HepG2 (cell line): ENCODE results near the gene SERPINA9. TPM values are rescaled to one million over a fixed set of nuclear protein-coding genes. Genes with fewer than 3 reads are reported as not detected.

Experiments
- GABPA ChIP-seq, 2 experiments: IDR thresholded peaks; 2 replicates each; pipeline ENCODE4 v1.6.1; 2011 to 2016; ENCODE audit warnings: low read depth in 2 of 2, low read length in 1 of 2, missing biosample characterization in 1 of 2, missing genetic modification characterization in 1 of 2
- HDAC2 ChIP-seq: sonication (generic); formaldehyde crosslinking; IDR thresholded peaks from 2 replicates; pipeline ENCODE4 v1.4.0; 2020; ENCODE audit warnings: missing genetic modification reagents
- KLF12 ChIP-seq: sonication (generic); formaldehyde crosslinking; IDR thresholded peaks from 2 replicates; pipeline ENCODE4 v1.4.0; 2020; ENCODE audit warnings: missing genetic modification reagents, borderline replicate concordance
- KMT2A ChIP-seq: sonication (generic); formaldehyde crosslinking; IDR thresholded peaks from 2 replicates; pipeline ENCODE4 v1.4.0; 2020; ENCODE audit warnings: missing genetic modification reagents
- MLX ChIP-seq: IDR thresholded peaks from 2 replicates; pipeline ENCODE4 v1.6.1; 2016
- MTF2 ChIP-seq: sonication (generic); formaldehyde crosslinking; IDR thresholded peaks from 2 replicates; pipeline ENCODE4 v1.5.0; 2020; ENCODE audit warnings: missing genetic modification reagents, borderline replicate concordance
- NAIF1 ChIP-seq: sonication (generic); formaldehyde crosslinking; IDR thresholded peaks from 2 replicates; pipeline ENCODE4 v1.5.0; 2020; ENCODE audit warnings: mild to moderate bottlenecking, missing genetic modification reagents, borderline replicate concordance
- NCOA1 ChIP-seq: sonication (generic); formaldehyde crosslinking; IDR thresholded peaks from 2 replicates; pipeline ENCODE4 v1.9.0; 2021; ENCODE audit warnings: missing genetic modification reagents
- PITX1 ChIP-seq: sonication (generic); formaldehyde crosslinking; IDR thresholded peaks from 2 replicates; pipeline ENCODE4 v1.5.1; 2020; ENCODE audit warnings: mild to moderate bottlenecking, missing genetic modification reagents
- REPIN1 ChIP-seq: sonication (generic); formaldehyde crosslinking; IDR thresholded peaks from 2 replicates; pipeline ENCODE4 v1.8.0; 2022; ENCODE audit warnings: missing genetic modification reagents, low read depth, mild to moderate bottlenecking, borderline replicate concordance
- RFX3 ChIP-seq: IDR thresholded peaks from 2 replicates; pipeline ENCODE4 v1.6.1; 2016; ENCODE audit warnings: missing biosample characterization, missing genetic modification reagents
- SETDB1 ChIP-seq: sonication (generic); formaldehyde crosslinking; IDR thresholded peaks from 2 replicates; pipeline ENCODE4 v1.5.1; 2020; ENCODE audit warnings: missing genetic modification reagents, mild to moderate bottlenecking, borderline replicate concordance
- TCF7L2 ChIP-seq: IDR thresholded peaks from 2 replicates; pipeline ENCODE4 v1.6.1; 2011; ENCODE audit warnings: mild to moderate bottlenecking, low read depth, low read length, moderate library complexity
- ZBTB34 ChIP-seq: sonication (generic); formaldehyde crosslinking; IDR thresholded peaks from 2 replicates; pipeline ENCODE4 v1.8.0; 2022; ENCODE audit warnings: mild to moderate bottlenecking, missing genetic modification reagents
- ZNF501 ChIP-seq: sonication (generic); formaldehyde crosslinking; IDR thresholded peaks from 2 replicates; pipeline ENCODE4 v1.5.1; 2020; ENCODE audit warnings: mild to moderate bottlenecking, moderate library complexity, missing genetic modification reagents
- polyA plus RNA-seq, 8 experiments: library from polyadenylated mRNA; depleted of rRNA in 3 of 8; stranded (reverse) in 7 of 8; unstranded in 1 of 8; fragments of >200 nt; fragmentation: Illumina TruSeq in 4 of 8; extraction: Trizol in 4 of 8; gene quantifications; 2 replicates each; pipeline versions ENCODE4 v1.2.1 to v1.2.3, GENCODE V29; 2011 to 2016; ENCODE audit warnings: low read depth in 4 of 8, missing spikeins in 1 of 8, mixed read lengths in 1 of 8; ENCODE audit not compliant: insufficient read depth in 1 of 8
- total RNA-seq, 5 experiments: library from RNA; depleted of rRNA; stranded (reverse); fragments of >200 nt; fragmentation: Illumina TruSeq; extraction: Trizol; gene quantifications; 2 replicates each; pipeline ENCODE4 v1.2.3, GENCODE V29; 2016; ENCODE audit warnings: low read depth in 1 of 5
- TF ChIP-seq, protein P1 (sequence below): sonication (generic); formaldehyde crosslinking; IDR thresholded peaks from one replicate; pipeline ENCODE4 v1.5.1; 2020; ENCODE audit warnings: mild to moderate bottlenecking, missing genetic modification reagents; ENCODE audit errors: not compliant biosample characterization
- TF ChIP-seq, protein P2 (sequence below): sonication (generic); formaldehyde crosslinking; IDR thresholded peaks from 2 replicates; pipeline ENCODE4 v1.9.0; 2022; ENCODE audit warnings: low read depth, missing genetic modification reagents

Gene SERPINA9
- total and polyA plus RNA-seq, 2 of the 13 experiments (the other 11 are each of a cell fraction or from before 2014, with no cell fraction given) = 0.21 TPM; not detected in 1

- TF ChIP-seq, protein P1, sequence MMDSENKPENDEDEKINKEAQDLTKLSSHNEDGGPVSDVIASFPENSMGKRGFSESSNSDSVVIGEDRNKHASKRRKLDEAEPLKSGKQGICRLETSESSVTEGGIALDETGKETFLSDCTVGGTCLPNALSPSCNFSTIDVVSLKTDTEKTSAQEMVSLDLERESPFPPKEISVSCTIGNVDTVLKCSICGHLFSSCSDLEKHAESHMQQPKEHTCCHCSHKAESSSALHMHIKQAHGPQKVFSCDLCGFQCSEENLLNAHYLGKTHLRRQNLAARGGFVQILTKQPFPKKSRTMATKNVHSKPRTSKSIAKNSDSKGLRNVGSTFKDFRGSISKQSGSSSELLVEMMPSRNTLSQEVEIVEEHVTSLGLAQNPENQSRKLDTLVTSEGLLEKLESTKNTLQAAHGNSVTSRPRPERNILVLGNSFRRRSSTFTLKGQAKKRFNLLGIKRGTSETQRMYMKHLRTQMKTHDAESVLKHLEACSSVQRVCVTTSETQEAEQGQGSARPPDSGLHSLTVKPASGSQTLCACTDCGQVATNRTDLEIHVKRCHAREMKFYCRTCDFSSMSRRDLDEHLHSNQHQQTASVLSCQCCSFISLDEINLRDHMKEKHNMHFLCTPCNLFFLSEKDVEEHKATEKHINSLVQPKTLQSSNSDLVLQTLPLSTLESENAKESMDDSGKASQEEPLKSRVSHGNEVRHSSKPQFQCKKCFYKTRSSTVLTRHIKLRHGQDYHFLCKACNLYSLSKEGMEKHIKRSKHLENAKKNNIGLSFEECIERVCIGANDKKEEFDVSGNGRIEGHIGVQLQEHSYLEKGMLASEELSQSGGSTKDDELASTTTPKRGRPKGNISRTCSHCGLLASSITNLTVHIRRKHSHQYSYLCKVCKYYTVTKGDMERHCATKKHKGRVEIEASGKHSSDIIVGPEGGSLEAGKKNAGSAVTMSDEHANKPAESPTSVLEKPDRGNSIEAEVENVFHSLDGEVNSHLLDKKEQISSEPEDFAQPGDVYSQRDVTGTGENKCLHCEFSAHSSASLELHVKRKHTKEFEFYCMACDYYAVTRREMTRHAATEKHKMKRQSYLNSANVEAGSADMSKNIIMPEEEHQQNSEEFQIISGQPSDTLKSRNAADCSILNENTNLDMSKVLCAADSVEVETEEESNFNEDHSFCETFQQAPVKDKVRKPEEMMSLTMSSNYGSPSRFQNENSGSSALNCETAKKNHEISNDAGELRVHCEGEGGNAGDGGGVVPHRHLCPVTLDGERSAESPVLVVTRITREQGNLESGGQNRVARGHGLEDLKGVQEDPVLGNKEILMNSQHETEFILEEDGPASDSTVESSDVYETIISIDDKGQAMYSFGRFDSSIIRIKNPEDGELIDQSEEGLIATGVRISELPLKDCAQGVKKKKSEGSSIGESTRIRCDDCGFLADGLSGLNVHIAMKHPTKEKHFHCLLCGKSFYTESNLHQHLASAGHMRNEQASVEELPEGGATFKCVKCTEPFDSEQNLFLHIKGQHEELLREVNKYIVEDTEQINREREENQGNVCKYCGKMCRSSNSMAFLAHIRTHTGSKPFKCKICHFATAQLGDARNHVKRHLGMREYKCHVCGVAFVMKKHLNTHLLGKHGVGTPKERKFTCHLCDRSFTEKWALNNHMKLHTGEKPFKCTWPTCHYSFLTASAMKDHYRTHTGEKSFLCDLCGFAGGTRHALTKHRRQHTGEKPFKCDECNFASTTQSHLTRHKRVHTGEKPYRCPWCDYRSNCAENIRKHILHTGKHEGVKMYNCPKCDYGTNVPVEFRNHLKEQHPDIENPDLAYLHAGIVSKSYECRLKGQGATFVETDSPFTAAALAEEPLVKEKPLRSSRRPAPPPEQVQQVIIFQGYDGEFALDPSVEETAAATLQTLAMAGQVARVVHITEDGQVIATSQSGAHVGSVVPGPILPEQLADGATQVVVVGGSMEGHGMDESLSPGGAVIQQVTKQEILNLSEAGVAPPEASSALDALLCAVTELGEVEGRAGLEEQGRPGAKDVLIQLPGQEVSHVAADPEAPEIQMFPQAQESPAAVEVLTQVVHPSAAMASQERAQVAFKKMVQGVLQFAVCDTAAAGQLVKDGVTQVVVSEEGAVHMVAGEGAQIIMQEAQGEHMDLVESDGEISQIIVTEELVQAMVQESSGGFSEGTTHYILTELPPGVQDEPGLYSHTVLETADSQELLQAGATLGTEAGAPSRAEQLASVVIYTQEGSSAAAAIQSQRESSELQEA (CRISPR knock-in tag) = no peak
- TF ChIP-seq RFX3 (CRISPR knock-in tag) (no peak), ZBTB34 (peak; percentile 69; the same call in 1 of the 2 replicates), GABPA (IDR thresholded peaks at IDR 0.05; ENCODE audit: low read depth, low read length) (no peak), GABPA (CRISPR knock-in tag; IDR thresholded peaks at IDR 0.05; ENCODE audit: low read depth) (peak; percentile 46; the same call in 1 of the 2 replicates), KLF12 (CRISPR knock-in tag) (peak; percentile 98), REPIN1 (CRISPR knock-in tag) (peak; percentile 46; the same call in 1 of the 2 replicates), SETDB1 (CRISPR knock-in tag) (no peak), HDAC2 (CRISPR knock-in tag) (peak; percentile 90), NCOA1 (peak; percentile 72; the same call in 1 of the 2 replicates), ZNF501 (CRISPR knock-in tag) (peak; percentile 84), PITX1 (CRISPR knock-in tag) (peak; percentile 73; the same call in 1 of the 2 replicates), MTF2 (no peak), KMT2A (0 out of 2 replicates have a peak, but pooled peaks have one; percentile 17), TCF7L2 (no peak), NAIF1 (CRISPR knock-in tag) (peak; percentile 46; the same call in 1 of the 2 replicates), MLX (peak; percentile 82; the same call in 1 of the 2 replicates)
- TF ChIP-seq, protein P2, sequence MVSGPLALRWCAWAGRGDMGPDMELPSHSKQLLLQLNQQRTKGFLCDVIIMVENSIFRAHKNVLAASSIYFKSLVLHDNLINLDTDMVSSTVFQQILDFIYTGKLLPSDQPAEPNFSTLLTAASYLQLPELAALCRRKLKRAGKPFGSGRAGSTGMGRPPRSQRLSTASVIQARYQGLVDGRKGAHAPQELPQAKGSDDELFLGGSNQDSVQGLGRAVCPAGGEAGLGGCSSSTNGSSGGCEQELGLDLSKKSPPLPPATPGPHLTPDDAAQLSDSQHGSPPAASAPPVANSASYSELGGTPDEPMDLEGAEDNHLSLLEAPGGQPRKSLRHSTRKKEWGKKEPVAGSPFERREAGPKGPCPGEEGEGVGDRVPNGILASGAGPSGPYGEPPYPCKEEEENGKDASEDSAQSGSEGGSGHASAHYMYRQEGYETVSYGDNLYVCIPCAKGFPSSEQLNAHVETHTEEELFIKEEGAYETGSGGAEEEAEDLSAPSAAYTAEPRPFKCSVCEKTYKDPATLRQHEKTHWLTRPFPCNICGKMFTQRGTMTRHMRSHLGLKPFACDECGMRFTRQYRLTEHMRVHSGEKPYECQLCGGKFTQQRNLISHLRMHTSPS = no peak
These were observed 46.2 kb upstream of the SERPINA9 start (continued) for GRCh38 chr14:94522115-94522724.
